HG02798 (cell line): ENCODE results near the gene CCDC200.
"Not testable (repeated sequence)": the region's sequence is repeated elsewhere in the genome, so short reads cannot be mapped to it uniquely, and the experiment has no call there.

Experiments used
- ATAC-seq: cut with Tn5 transposase; IDR thresholded peaks from one replicate; pipeline ENCODE4 v1.9.1; 2021; ENCODE audit warnings: mild to moderate bottlenecking; ENCODE audit not compliant: unreplicated experiment, poor library complexity

Gene CCDC200

DNA sequence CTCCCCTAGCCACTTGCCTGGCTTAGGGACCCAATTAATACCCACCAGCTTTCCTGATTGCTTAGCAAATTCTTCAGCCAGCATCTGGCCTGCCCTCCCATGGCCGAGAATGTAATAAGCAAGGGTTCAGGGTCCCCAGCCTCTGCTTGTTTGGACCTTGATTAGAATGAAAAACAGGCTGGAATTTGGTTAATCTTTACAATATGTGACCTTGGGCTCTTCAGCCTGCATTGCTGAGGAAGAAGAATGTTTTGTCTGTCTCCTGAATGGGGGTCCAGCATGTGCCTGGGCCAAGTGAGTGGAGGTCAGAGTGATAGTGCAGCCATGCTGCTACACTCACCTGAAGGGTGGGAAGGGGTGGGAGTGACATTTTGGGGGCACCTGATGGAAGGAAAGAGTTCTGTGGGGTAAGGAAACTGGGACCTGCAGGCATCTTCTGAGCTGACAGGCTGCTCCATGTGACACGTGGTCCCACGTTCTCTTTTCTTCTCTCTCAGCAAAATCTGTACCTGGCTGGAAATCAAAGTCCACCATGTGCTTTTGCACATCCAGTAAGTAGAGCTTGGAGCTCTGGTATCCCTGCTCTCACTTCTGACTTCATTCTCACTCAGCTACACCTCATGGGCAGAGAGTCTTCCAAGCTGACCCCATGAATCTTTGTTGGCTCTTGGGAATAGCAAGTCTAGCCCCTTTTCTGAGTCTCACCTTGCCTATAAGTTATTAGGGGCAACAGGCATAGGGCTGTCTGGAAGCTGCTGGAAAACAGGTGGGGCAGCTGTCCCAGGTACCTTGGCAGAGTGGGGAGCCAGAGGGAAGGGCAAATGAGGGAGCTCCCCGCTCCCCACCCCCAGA lies 11.4 kb downstream of the CCDC200 start:
- ATAC-seq, result no peak

DNA sequence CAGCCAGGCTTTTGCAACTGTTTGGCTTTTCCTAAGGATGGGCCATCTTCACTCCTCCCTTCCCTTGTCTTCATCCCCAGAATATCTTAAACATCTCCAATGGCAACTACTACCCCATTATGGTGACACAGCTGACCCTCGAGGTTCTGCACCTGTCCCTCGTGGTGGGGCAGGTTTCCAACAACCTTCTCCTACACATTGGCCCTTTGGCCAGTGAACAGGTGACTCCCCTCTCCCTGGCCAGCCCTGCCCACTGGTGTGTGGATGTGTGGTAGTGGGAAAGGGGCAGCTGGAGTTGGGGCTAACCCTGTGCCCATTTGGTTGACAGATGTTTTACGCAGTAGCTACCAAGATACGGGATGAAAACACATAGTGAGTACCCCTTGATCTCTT lies 12.1 kb downstream of the CCDC200 start:
- ATAC-seq, result no peak

DNA sequence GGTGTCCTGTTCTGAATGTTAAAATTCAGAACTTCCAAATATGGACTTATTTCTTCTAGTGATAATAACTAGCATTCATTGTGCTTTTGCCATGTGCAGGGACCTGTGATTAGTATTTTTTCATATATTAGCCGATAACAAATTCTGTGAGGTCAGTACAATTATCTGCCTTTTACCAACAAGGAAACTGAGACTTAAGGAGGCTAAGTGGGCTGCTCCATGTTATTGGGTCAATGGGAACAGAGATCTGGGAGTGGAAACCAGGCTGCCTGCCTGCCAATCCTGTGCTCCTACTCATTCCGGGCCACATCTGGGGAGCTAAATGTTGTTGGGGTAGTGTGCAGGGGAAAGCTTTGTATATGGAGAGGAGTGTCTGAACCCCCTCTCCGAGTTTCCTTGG lies 13.1 kb downstream of the CCDC200 start:
- no peak for ATAC-seq

DNA sequence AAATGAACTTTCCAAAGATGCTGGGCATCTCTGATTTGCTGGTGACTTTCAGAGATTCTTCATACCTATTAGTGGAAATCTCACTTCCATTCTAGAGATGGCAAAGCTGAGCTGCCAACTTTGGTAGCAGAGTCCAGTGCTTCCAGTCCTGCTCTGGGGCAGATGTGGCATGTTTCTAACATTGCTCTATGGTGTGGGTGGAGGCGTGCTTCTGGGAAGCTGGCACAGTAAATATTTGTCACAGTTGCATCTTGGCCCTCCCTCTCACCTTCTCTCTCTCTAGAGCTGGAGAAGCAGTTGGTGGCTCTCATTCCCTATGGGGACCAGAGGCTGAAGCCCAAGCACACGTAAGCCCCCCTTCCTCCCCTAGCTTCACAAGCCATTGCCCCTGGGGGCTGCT lies 14.9 kb downstream of the CCDC200 start:
- no peak for ATAC-seq

DNA sequence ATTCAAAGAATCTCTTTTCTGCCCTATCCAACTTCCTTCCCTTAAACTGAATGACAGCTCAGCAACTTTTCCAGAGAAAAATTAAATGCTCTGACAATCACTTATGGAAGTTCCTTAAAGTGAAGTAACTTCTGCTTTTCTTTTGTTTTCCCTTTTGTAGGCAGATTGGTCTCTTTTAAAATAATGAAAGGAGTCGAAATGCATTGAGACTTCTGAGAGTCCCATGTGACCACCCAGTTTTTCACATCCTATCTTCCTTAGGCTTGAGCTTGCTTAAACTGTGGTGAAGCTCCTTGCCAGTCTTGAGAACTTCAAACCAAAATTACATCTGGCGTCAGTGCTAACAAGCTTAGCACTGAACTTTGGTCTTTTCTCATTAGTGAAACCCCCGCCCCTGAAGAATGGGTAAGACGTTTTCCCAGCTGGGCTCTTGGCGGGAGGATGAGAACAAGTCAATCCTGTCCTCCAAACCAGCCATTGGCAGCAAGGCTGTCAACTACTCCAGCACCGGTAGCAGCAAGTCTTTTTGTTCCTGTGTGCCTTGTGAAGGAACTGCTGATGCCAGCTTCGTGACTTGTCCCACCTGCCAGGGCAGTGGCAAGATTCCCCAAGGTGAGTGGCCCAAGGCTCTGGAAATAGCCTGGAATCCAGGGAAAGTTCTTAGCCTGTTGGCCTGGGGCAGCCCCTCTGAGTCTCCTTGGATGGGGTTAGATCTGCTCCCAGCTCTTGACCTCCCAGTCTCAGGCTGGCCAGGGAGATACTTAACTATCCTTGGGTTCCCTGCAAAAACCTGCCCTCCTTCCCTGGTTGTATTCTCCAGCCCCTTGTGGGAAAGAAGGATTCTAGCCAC lies 15.6 kb downstream of the CCDC200 start:
- no peak for ATAC-seq

DNA sequence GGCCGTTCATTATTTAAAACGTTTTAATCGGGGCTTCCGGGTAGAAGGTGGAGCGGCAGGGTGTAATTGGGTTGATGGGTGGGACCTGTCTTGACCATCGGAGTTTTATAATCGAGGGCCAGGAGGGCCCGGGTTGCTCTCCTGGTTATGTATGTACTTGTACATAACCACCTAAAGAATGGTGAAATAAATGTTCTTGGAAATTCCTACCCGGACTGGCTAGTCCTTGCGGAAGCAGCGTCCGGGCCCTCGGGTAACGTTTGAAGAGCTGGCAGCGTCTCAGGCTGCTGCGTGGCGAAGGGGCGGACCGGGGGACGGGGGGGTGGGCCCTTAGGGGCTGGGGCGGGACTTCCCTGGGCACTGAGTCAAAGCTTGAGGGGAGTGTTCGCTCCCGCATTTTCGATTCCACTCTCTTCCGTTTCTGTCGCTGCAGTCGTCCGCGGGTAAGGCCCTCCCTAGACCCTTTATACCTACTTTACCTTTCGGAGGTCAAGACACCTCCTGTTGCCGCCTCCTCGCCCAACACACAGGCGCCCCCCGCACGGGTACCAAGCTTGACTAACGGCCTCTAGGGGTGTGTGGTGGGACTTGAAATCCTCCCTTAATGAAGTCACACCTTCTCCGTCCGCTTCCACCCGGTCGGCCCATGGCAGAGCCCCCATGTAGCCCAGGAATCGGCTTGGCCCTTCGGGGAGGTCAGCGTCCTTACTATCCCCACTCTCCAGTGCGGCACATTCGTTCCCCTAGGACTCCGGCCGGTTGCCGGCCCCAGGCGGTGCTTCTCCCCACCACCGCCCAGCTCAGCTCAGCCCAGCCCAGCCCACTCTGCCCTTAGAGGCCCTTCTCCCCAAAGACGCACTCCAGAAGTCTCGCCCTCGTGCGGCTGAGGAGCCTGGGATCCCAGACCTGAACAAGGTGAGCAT lies 16.7 kb downstream of the CCDC200 start, which contains the start of gene TMEM106A:
Gene TMEM106A, plus strand, starts transcription at position 396 of the 923 bp plus-strand sequence. CDS start 1,167 bp downstream, outside the sequence.
- ATAC-seq, result peak; percentile 77

DNA sequence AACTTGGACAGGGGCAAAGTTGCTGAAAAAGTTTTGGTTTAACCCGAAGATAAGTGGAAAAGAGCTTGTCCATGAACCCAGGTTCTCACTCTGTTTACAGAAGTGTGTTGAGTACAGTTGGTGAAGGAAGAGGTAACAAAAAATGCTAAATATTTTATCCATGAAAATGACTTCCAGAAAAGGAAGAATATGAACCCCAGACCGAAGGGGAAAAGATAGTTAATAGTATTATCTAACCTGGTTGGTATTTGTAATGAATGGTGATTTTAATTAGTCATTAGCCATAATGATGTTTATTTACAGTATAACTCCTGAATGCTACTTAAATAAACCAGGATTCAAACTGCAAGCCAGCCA lies 17.3 kb downstream of the CCDC200 start:
- ATAC-seq, result no peak

DNA sequence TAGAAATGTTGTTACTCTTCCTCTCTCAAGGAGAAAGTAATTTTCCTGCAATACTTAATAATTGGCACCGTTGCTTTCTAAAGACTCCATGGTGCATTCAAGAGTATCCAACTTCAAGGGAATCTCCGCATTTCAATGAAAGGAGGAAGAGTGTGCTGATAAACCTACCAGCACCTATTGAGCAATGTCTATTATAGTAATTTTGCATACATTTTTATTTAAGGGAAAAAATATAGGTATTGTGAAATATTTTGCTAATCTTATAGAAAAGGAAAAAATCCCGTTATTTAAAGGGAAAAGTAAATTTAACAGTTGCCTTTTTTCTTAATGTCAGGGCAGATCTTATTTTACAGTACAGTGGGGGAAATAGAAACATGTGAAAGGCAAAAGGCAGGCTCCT lies 17.8 kb downstream of the CCDC200 start:
- ATAC-seq, result no peak

DNA sequence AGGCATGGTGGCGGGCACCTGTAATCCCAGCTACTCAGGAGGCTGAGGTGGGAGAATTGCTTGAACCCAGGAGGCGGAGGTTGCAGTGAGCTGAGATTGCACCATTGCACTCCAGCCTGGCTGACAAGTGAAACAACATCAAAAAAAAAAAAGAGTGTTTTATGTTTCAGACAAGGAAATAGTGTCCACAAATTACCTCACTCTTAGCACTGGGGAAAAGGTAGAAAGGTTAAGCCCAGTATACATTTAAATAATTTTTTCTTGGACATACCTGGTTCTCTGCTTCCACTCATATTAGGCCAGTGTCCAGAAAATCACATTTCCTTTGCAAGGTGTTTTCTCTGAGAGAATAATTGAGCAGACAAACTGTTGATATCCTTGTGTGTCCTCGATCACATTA lies 25.4 kb downstream of the CCDC200 start:
- ATAC-seq, result not testable (repeated sequence)

DNA sequence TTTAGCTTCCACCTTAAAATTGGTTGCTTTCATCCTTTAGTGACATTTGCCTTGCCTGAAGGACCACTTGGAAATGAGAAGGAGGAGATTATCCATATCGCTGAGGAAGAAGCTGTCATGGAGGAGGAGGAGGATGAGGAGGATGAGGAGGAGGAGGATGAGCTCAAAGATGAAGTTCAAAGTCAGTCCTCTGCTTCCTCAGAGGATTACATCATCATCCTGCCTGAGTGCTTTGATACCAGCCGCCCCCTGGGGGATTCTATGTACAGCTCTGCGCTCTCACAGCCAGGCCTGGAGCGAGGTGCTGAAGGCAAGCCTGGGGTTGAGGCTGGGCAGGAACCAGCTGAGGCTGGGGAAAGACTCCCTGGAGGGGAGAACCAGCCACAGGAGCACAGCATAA lies 28.3 kb downstream of the CCDC200 start:
- ATAC-seq, result no peak

DNA sequence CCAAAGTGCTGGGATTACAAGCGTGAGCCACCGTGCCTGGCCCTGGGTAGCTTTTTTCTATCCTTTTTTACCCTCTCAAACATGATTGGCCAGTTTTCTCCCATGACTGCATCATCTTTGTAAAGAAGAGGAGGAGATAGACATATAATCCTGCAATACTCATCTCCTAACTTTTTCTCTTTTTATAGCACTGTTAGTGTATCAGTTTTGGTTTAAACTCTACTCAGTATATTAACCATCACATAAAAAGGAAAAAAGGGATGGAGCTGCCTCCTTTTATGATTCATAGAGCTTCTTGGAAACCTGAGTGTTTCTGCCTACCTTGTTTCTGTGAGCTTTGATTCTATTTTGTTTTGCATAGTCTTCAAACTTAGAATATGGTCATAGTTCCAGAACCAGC lies 28.8 kb downstream of the CCDC200 start:
- no peak for ATAC-seq

DNA sequence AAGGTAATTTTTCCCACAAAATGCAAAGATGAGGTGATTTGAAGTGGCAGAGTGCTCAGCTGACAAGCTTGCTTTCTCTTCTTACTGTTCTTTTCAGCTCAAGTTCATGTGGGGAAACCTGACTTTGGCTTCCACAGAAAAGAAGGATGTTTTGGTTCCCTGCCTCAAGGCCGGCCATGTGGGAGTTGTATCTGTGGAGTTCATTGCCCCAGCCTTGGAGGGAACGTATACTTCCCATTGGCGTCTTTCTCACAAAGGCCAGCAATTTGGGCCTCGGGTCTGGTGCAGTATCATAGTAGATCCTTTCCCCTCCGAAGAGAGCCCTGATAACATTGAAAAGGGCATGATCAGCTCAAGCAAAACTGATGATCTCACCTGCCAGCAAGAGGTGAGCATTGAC lies 35.2 kb downstream of the CCDC200 start:
- ATAC-seq, result no peak

DNA sequence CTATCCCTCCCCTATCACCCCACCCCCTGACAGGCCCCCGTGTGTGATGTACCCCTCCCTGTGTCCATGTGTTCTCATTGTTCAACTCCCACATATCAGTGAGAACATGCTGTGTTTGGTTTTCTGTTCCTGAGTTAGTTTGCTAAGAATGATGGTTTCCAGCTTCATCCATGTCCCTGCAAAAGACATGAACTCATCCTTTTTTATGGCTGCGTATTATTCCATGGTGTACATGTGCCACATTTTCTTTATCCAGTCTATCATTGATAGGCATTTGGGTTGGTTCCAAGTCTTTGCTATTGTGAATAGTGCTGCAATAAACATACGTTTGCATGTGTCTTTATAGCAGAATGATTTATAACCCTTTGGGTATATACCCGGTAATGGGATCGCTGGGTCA lies 41.8 kb downstream of the CCDC200 start:
- not testable (repeated sequence) for ATAC-seq

DNA sequence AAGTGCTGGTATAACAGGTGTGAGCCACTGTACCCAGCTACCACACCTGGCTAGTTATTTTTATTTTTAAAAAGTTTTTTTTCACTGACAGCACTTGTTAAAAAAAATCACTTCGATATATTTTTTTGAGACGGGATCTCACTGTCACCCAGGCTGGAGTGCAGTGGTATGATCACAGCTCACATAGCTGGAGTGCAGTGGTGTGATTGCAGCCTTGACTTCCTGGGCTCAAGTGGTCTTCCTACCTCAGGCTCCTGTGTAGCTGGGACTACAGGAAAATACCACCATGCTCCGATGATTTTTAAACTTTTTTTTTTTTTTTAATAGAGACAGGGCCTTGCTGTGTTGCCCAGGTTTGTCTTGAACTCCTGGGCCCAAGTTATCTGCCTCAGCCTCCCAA lies 44.5 kb downstream of the CCDC200 start:
- ATAC-seq, result no peak

DNA sequence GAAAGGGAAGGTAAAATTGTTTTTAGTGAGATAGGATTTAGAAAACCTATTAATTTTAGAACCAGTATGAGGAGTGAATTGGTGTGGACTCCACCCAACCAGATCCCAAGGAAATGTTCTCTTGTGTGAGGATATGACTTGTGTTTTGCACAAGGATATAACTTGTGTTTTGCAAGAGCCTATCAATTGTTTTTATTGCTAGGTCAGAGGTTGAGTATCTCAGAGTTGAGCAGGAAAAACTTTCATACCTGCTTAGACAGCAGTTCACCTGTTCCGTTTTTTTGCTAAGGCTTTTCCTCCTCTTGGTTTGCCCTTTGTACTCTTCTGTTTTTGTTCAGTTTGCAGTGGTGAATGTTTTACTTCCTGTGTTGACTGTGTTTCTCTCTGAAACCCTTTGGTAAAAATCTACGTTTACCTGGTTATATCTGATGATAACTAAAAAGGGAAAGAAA lies 52.3 kb downstream of the CCDC200 start:
- no peak for ATAC-seq

DNA sequence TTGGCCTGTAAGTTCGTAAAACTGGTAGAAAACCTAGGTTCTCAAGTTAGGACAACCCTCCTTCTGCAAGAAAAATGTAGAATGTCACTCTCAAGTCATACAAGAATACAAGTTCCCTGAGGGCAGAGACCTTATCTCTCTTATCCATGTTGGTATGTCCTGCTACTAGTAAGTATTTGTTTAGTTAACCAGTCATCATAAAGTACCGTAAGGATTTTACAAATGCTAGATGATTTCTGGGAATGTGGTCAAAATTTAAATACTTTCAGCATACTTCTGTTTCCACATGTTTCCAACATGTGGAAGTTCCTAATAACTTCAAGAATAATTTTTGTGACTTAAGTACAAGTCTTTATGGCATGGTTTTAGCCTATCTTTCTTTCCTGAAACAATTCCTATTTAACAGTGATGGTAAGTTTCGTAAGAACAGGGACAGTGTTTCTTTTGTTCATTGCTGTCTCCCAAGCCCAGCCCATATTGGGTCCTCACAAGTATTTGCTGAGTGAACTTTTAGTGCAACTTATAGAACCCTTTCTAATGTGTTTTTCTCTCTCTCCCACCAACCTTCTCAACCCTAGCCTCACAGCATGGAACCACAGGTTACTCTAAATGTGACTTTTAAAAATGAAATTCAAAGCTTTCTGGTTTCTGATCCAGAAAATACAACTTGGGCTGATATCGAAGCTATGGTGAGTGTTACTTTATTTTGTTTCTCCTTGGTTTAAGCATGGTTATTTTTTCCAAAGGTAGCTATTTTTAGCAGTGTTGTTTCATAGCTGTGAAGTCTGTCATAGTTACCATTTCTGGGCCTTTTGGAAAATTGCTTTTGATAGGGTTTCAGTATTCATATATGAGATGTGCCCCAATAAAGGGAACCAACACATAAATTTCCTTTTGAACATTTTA lies 53.0 kb downstream of the CCDC200 start:
- no peak for ATAC-seq

DNA sequence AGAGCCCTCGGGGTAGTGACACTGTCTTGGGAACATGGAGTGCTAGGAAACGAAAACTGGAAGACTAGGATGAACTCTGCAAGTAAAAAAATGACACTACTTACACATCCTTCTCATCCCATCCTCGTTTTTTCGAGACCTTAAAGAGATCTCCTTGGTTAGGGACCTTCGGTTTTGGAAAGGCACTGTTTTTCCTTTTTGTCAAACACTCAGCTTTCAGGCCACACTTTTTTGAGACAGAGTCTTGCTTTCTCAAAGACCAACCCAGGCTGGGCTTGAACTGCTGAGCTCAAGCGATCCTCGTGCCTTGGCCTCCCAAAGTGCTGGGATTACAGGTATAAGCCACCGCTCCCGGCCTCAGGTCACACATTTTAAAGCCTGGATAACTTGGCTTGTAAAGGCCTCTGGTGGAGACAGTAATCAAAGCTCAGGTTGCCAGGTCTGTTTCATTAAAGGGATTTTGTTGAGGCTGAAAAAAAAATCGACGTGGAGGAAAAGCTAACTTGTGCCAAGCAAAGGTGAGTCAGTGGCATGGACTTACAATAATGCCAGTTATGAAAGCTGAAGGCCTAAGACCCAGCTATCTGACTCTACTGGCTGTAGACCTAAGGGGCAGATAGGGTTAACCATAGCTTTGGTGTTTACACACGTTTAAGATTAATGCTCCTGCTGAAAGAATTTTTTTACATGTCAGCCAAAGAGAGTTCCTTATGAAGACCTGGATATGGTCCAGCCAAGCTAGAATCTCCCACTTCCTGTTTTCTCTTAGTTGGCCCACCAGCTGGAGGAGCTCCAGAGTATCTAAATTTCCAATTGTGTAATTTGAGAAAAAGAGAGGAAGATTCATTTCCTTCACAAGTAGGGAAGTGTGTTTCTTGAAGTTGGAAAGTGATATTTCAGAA lies 56.6 kb downstream of the CCDC200 start:
- no peak for ATAC-seq
